ENCODE data around the gene PTPN4.

- TF ChIP-seq CTCF (IDR thresholded peaks at IDR 0.05) (no peak), EP300 (IDR thresholded peaks at IDR 0.05) (no peak), POLR2A (IDR thresholded peaks at IDR 0.05) (no peak)
Observed at GRCh38 chr2:119897736-119898395, 138.1 kb downstream of the PTPN4 start.

All from ovary (tissue), 3 donors.